Activated CD4-positive, CD25-positive, alpha-beta regulatory T cell (primary cell): ENCODE results near the gene PHF20.
"Not testable (repeated sequence)": the region's sequence is repeated elsewhere in the genome, so short reads cannot be mapped to it uniquely, and the experiment has no call there.

Experiments
- DNase-seq, 4 experiments: peaks; one replicate each; lab custom pipeline; 2025; lab: John Stamatoyannopoulos, UW

Gene PHF20

DNA sequence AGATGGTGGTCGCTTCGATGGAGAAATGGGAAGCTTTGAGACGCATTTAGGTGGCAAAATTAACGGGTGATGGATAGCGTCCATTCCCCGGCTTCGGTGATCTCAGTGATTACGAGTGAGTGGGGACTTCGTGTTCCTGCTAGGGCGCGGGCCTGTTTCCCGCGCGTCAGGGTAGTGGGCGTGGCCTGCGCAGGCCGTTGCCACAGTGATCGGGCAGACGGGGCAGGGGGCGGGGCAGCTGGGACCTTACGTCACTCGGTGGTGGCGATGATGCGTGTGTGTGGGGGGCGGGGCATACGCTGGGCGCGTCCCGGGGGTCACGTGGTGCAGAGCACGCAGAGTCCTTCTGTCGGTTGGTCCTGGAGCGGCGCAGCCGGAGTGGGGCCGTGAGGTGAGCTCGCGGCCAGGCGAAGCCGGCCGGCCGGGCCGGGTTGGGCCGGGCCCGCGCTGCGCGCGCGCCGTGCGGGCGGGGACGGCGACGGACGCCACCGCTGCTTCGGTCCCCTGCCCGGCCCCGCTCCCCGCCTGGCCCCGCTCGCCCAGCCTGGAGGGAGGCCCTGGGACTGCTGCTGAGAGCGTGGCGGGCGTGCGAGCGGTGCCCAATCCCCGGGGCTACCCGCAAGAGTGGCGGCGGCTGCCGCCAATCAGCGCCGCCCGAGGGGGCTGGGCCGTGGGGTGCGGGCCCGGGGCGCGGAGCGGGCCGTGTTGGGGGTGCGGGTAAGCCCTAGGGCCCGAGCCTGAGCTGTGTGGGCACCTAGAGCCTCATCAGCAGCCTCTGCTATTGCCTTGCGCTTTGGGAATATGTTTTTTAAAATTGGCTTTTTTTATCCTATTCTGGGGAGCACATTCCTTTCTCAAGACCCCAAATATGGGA, at the start of gene PHF20:
Gene PHF20 (plus strand): TSS at position 327 of the 874 bp plus-strand sequence. CDS start 29,508 bp downstream, outside the sequence.
- DNase-seq: peak; percentile 99 to 100 (median 99)

GRCh38 chr20:35723275-35723639, 48.6 kb upstream of the PHF20 start:
- DNase-seq: not testable (repeated sequence)

DNA sequence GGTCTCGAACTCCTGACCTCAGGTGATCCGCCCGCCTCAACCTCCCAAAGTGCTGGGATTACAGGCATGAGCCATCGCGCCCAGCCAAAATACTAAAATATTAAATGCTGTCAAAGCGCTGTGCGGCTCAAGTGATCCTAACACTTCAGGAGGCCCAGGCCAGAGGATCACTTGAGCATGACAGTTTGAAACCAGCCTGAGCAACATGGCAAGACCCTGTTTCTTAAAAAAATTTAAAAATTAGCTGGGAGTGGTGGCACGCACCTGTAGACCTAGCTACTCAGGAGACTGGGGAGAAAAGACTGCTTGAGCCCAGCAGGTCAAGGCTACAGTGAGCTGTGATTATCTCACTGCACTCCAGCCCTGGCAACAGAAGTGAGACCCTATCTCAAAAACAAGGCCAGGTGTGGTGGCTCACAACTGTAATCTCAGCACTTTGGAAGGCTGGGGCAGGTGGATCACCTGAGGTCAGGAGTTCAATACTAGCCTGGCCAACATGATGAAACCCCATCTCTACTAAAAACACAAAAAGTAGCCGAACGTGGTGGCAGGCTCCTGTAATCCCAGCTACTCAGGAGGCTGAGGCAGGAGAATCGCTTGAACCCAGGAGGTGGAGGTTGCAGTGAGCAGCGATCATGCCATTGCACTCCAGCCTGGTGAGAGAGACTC, 48.0 kb upstream of the PHF20 start:
- not testable (repeated sequence) for DNase-seq

DNA sequence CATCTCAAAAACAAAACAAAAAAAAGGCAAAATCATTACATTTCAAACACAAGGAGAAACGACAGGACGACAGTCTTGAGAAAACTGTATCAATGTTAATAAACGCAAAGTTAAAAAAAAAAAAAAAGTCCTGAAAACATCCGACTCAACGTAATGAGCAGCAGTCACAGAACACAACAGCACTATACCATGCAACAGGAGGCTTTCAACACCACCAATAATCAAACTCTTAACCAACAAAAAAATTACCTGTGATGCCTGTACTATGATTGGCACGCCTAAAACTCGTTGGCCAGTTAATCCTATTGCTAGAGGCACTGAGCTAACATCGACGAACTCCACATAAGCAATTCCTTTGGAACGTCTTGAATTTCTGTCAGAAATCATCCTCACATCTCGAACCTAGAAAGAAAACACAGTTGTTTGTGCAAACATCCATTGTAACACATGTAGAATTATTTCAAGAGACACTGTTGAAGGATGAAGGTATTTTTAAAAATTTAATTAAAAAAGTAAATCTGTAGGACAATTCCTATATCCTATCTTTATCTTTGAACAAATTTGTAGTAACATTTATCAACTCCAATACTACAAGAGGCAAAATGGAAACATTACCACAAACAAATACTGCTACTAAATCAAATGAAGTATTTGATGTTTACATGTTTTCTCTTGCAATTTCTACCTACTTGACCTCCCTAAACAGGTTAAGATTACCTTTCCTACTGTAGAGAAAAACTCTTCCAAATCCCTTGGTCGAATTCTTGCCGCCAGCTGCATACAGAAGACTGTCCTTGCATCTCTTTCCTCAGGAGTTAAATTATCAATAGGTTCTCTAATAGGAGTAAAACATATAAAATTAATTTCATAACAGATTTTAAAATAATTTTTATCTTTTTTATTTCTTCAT, 47.2 kb upstream of the PHF20 start:
- no peak for DNase-seq

GRCh38 chr20:35726842-35727711, 44.7 kb upstream of the PHF20 start:
- no peak for DNase-seq

GRCh38 chr20:35729283-35729807, 42.5 kb upstream of the PHF20 start:
- DNase-seq: no peak

GRCh38 chr20:35729836-35730582, 41.8 kb upstream of the PHF20 start:
- DNase-seq: no peak

- no peak for DNase-seq
These were observed 41.0 kb upstream of the PHF20 start for GRCh38 chr20:35730583-35731468.

GRCh38 chr20:35731469-35731788, 40.4 kb upstream of the PHF20 start:
- DNase-seq: no peak

- DNase-seq: no peak
These were observed 39.8 kb upstream of the PHF20 start for GRCh38 chr20:35731862-35732643.

- DNase-seq: no peak
These were observed 39.2 kb upstream of the PHF20 start for GRCh38 chr20:35732644-35732982.

- no peak for DNase-seq
These were observed 37.4 kb upstream of the PHF20 start for GRCh38 chr20:35734374-35734773.

DNA sequence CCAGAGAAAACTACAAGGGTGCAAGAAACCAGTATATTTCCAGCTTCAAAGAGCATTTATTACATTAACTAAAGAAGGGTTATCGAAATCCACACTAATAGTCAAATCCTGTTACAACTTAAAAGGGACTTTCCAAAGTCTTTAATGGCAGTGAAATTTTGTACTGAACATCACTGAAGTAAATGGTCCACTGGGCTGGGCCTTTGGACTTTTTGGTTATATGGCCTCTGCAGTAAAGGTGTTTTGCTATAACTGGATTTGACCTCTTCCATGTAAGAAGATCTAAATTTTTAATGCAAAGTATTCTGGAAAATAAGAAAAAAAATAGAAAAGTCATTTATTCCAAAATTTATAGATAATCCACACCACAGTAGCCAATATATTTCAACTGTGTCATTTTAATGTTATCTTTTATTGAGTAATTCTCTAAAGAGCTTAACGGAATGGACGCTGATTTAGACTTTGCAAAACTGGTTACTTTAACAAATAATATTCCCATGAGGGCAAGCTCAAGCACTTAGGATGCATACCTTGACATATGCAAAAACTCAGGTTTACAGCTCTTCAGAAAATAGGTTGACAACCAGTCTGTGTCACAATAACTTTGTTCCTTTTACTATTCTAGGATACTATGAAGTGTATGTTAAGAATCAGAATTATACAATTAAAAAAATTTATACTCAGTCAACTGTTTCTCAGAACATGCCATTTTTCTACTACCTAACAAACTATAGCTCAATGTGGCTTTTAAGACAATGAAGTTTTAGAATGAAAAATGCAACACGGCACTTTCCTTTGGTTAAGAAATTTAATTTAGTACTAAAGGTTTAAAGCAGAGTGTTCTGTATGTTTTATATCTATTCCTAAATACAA, 36.8 kb upstream of the PHF20 start:
- no peak for DNase-seq

DNA sequence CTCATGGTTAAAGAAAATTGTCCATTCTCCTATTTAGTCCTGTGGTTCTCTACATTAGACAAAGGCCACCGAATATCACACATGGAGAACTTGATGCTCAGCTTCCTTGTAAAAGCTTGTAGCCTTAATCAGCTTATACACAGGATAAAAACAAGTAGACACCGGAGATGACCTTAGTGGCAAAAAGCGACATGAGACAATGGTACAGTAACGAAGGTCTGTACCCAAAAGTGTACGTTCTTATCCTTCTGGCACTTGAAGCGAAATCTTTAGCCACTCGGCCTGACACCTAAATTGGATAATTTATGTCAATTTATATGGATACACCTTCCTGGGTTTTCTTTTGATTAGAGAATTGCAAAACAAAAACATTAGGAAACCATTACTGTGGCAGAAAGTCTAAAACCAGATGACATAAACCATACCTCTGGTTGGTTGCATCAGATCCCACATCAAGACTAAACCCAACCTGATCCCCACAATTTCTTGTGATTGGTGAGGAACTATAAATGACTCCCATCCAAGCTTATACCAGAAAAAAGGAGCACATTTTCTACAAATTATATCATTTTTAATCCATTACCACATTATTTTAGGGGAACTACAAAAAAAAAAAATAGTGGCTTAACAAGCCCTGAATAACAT, 35.9 kb upstream of the PHF20 start:
- DNase-seq: no peak

- no peak for DNase-seq
These were observed 33.9 kb upstream of the PHF20 start for GRCh38 chr20:35737865-35738333.

GRCh38 chr20:35738410-35739179, 33.2 kb upstream of the PHF20 start:
- DNase-seq: no peak
